ENCODE results near the gene ZNF593.

- TF ChIP-seq CTCF (IDR thresholded peaks at IDR 0.05) (no peak), POLR2AphosphoS5 (IDR thresholded peaks at IDR 0.05; ENCODE audit: insufficient read depth in 1 of 2, low read depth in 1 of 2) (no peak), POLR2A (IDR thresholded peaks at IDR 0.05) (no peak)
Observed at GRCh38 chr1:26170472-26170821, 739 bp downstream of the ZNF593 start.

Data from vagina (tissue), 2 donors.